HG03064 (cell line): Measurements from ENCODE around the gene OR2J3.
"Not testable (repeated sequence)": the region's sequence is repeated elsewhere in the genome, so short reads cannot be mapped to it uniquely, and the experiment has no call there.

Experiments
- ATAC-seq: cut with Tn5 transposase; IDR thresholded peaks from one replicate; pipeline ENCODE4 v1.9.1; 2021; ENCODE audit warnings: low read depth; ENCODE audit not compliant: unreplicated experiment

The OR2J3 gene

GRCh38 chr6:29159922-29160321 lies 52.1 kb downstream of the OR2J3 start:
- ATAC-seq = not testable (repeated sequence)
